Chondrocyte (in vitro differentiated cells): ENCODE results near the gene CRB3. TPM values are rescaled to one million over a fixed set of nuclear protein-coding genes. Genes with fewer than 3 reads are reported as not detected.
A peak's percentile ranks its signal among the peaks of the same experiment; 100 is the strongest.

Source experiments
- DNase-seq: peaks from one replicate; pipeline ENCODE4 v3.0.0; 2021; ENCODE audit warnings: mixed read lengths, low spot score
- H3K27ac Mint-ChIP-seq: one replicate; pipeline ENCODE4 v1.8.0; 2021; ENCODE audit warnings: mild to moderate bottlenecking, moderate library complexity, mixed read lengths; ENCODE audit not compliant: unreplicated experiment
- H3K27me3 Mint-ChIP-seq: 2 replicates; pipeline ENCODE4 v1.8.0; 2021; ENCODE audit warnings: low read depth, mixed read lengths
- H3K36me3 Mint-ChIP-seq: 2 replicates; pipeline ENCODE4 v1.8.0; 2021; ENCODE audit warnings: low read depth, mixed read lengths
- H3K4me1 Mint-ChIP-seq: 2 replicates; pipeline ENCODE4 v1.8.0; 2021; ENCODE audit warnings: low read depth, mild to moderate bottlenecking, mixed read lengths
- H3K4me3 Mint-ChIP-seq: one replicate; pipeline ENCODE4 v1.8.0; 2021; ENCODE audit warnings: mild to moderate bottlenecking, moderate library complexity, mixed read lengths; ENCODE audit not compliant: unreplicated experiment
- H3K9me3 Mint-ChIP-seq: 2 replicates; pipeline ENCODE4 v1.8.0; 2021; ENCODE audit warnings: low read depth, mixed read lengths
- total RNA-seq: library from RNA; stranded (reverse); gene quantifications from 3 replicates; pipeline ENCODE4 v1.2.1, GENCODE V29; 2021
- TF ChIP-seq, protein P1 (sequence below): fragments of 200-600 bp; sonication (generic); IDR thresholded peaks from 2 replicates; pipeline ENCODE4 v1.5.0; 2021; ENCODE audit warnings: antibody characterized with exemption, mild to moderate bottlenecking, moderate library complexity

Gene CRB3
- total RNA-seq, 1 donor from 2014 or later = 0.32 TPM

DNA sequence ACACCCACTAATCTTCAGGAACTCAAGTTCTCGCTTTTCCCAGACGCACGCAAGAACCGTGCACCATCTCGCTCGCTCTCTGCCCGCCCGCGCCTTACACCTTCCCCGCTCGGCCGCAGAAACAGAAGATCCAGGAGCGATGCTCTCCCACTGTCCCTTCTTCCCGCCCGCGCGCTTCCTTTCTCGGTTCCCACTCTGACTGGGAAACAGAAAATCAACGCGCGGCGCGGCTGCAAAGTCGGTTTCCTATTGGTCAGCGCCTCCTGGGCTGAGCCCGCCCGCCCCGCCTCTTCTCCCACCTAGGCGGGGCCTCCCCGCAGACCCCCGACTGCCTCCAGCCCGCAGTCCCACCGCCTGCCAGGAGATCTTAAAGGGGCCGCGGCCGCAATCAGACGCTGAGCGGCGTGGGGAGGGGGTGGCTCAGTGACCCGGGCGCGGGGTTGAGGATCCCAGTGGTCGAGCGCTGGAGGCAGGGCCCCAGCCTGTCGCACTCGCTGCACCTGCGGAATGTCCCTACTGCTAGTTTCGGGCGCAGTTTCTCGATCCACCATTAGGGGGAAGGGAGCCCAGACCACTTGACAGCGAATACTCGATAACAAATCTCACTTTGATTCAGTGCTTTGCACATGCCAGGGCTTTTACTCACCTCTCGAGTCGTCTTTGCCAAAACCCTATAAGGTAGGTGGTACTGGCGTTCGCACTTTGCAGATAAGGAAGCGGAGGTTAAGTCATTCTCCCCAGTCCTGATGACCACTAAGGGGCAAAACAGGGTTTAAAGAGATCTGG lies 3.8 kb upstream of the CRB3 start:
- peaks cover 22% of the 10 kb centered on the region for H3K4me1 Mint-ChIP-seq
- H3K9me3 Mint-ChIP-seq = peaks cover 1% of the 10 kb centered on the region
- H3K27me3 Mint-ChIP-seq = peaks cover 18% of the 10 kb centered on the region
- H3K36me3 Mint-ChIP-seq = peaks cover 5% of the 10 kb centered on the region
- H3K4me3 Mint-ChIP-seq = peak overlapping the region; percentile 85
- TF ChIP-seq, protein P1, sequence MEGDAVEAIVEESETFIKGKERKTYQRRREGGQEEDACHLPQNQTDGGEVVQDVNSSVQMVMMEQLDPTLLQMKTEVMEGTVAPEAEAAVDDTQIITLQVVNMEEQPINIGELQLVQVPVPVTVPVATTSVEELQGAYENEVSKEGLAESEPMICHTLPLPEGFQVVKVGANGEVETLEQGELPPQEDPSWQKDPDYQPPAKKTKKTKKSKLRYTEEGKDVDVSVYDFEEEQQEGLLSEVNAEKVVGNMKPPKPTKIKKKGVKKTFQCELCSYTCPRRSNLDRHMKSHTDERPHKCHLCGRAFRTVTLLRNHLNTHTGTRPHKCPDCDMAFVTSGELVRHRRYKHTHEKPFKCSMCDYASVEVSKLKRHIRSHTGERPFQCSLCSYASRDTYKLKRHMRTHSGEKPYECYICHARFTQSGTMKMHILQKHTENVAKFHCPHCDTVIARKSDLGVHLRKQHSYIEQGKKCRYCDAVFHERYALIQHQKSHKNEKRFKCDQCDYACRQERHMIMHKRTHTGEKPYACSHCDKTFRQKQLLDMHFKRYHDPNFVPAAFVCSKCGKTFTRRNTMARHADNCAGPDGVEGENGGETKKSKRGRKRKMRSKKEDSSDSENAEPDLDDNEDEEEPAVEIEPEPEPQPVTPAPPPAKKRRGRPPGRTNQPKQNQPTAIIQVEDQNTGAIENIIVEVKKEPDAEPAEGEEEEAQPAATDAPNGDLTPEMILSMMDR = peak; percentile 75
- peak overlapping the region; percentile 83 for H3K27ac Mint-ChIP-seq
- DNase-seq = peak; percentile 99

DNA sequence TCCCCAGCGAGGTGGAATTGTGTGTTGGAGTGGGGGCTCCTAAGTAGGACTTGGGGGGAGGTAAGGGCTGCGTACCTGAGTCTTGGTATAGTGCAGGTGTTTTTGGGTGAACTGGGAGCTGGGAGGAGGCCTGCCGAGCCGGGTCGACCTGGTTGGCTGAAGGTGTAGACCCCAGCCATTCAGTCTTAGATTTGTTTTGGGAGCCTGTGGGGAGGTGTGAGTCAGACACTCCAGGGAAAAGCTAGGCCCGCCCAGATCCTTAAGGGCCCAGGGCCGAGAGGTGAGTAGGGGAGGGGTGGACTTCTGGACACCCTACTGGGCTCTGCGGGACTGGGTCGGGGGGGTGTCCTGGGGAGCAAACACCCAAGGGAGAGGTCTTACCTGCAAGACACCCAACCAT lies 935 bp downstream of the CRB3 start:
- no peaks in the 10 kb centered on the region for H3K36me3 Mint-ChIP-seq
- H3K4me3 Mint-ChIP-seq = no peak overlapping the region

DNA sequence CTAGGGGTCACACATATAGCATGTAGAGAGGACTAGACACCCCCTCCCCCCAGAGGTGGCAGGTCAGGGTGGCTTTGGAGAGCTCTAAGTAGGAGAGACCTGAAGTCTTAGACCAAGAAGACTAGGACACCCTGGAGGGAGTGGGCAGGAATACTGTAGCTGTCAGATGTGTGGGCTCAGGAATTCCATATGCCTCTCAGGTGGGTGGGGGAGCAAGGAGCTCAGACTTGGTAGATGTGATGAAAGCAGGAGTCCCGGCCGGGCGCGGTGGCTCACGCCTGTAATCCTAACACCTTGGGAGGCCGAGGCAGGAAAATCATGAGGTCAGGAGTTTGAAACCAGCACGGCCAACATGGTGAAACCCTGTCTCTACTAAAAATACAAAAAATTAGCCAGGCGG lies 1.6 kb downstream of the CRB3 start:
- Mint-ChIP-seq H3K27ac (no peak overlapping the region), H3K4me3 (no peak overlapping the region), H3K36me3 (no peaks in the 10 kb centered on the region), H3K4me1 (peaks cover 4% of the 10 kb centered on the region), H3K27me3 (peaks cover 54% of the 10 kb centered on the region), H3K9me3 (no peaks in the 10 kb centered on the region)
- TF ChIP-seq, protein P1 = no peak
- DNase-seq = no peak

More for the DNA sequence above, 935 bp downstream of the CRB3 start:
- peaks cover 9% of the 10 kb centered on the region for H3K4me1 Mint-ChIP-seq
- H3K27ac Mint-ChIP-seq = no peak overlapping the region
- peaks cover 51% of the 10 kb centered on the region for H3K27me3 Mint-ChIP-seq
- TF ChIP-seq, protein P1 = no peak
- no peak for DNase-seq
- H3K9me3 Mint-ChIP-seq = no peaks in the 10 kb centered on the region

DNA sequence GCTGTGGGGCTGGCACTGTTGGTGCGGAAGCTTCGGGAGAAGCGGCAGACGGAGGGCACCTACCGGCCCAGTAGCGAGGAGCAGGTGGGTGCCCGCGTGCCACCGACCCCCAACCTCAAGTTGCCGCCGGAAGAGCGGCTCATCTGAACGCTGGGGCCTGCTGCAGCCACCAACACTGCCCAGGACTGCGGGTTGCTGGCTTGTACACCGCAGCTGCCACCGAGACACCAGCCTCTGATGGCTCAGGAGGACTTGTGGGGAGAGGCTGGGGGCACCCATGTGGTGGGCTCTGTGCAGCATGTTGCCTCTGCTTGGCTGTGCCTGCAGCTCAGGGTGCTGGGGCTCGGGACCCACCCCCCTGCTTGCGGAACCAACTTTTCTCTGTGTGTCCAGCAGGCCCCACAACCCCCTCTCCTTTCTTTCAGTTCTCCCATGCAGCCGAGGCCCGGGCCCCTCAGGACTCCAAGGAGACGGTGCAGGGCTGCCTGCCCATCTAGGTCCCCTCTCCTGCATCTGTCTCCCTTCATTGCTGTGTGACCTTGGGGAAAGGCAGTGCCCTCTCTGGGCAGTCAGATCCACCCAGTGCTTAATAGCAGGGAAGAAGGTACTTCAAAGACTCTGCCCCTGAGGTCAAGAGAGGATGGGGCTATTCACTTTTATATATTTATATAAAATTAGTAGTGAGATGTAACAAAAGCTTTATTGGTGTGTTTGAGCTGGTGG lies 2.6 kb downstream of the CRB3 start:
- TF ChIP-seq, protein P1 = no peak
- Mint-ChIP-seq H3K27ac (no peak overlapping the region), H3K36me3 (no peaks in the 10 kb centered on the region), H3K4me3 (no peak overlapping the region), H3K4me1 (peaks cover 4% of the 10 kb centered on the region), H3K27me3 (peaks cover 58% of the 10 kb centered on the region), H3K9me3 (no peaks in the 10 kb centered on the region)
- DNase-seq = no peak

DNA sequence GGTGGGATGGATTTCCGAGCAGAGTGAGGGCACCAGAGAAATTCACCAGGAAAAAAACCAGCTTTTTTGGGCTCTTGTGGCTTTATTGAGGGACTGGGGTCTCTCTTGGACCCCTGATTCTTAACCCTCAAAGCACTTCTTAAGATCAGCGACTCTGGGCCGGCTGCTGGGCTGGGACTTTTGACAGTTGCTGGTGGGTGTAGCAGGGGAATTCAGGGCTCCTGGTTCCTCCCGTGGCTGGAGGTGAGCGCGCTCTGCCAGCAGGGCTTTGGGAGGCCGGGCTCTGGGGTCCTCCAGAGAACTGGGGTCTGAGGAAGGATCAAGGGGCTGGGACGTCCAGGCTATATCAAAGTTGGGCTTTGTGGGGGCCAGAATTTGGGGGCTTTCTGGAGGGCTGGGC lies 3.3 kb downstream of the CRB3 start:
- Mint-ChIP-seq H3K9me3 (no peaks in the 10 kb centered on the region), H3K4me1 (peaks cover 4% of the 10 kb centered on the region), H3K36me3 (no peaks in the 10 kb centered on the region), H3K27me3 (peaks cover 56% of the 10 kb centered on the region), H3K4me3 (no peak overlapping the region), H3K27ac (no peak overlapping the region)
- TF ChIP-seq, protein P1 = no peak
- DNase-seq = no peak
